Measurements from ENCODE around the gene SCN10A.

GRCh38 chr3:38721207-38721772 is 94.7 kb downstream of the SCN10A start:
- TF ChIP-seq RARB (CRISPR knock-in tag; IDR thresholded peaks at IDR 0.05) (no peak), ARNTL (CRISPR knock-in tag; IDR thresholded peaks at IDR 0.05; ENCODE audit: borderline replicate concordance, low read depth) (no peak), ZFP30 (CRISPR knock-in tag; IDR thresholded peaks at IDR 0.05) (no peak), ZC3H10 (CRISPR knock-in tag; IDR thresholded peaks at IDR 0.05) (no peak), PATZ1 (CRISPR knock-in tag; IDR thresholded peaks at IDR 0.05; ENCODE audit: borderline replicate concordance) (no peak), TOX (CRISPR knock-in tag; IDR thresholded peaks at IDR 0.05; ENCODE audit: borderline replicate concordance) (no peak), TCF4 (CRISPR knock-in tag; IDR thresholded peaks at IDR 0.05; ENCODE audit: borderline replicate concordance) (no peak), GLIS3 (CRISPR knock-in tag; IDR thresholded peaks at IDR 0.05) (no peak)

Data from SK-N-SH treated with all-trans-retinoic acid at 6 μM for 48 hours (cell line).